ENCODE measurements around the gene CLCA2. TPM values are rescaled to one million over a fixed set of nuclear protein-coding genes. Genes with fewer than 3 reads are reported as not detected.

CLCA2 gene
- total RNA-seq, 4 donors from 2014 or later = 1.2 to 5.0 TPM; not detected in 2

DNA sequence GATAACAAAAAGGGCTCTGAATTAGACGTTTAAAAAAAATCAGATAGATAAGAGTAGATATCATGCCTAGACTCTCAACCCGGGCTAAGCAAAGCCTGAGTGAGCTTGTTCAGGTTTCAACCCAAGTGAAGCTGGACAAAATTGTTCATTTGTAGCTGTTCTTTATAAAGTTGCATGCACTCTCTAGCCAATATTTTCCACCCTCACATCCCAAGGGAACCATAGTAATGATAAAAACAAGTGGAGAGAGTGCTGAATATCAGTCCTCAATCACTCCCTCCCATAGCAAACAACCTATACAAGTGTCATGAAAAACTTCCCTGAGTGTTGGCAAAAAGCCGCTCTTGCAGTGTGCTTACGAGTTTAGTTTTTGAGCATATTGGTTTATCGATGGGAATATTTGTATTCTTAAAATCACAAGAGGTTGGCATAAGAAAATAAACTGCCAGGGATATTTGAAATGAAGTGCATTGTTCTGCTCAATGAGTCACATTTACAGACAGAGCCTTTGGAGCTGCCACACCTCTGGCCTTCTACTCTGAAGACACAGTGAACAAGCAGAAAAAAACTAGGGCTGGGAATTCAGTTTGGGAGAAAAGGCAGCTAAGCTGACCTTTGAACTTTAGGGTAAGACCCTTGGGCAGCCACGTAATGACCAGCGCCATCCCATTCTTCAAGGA is 2.2 kb upstream of the CLCA2 start:
- TF ChIP-seq POLR2A (IDR thresholded peaks at IDR 0.05) = no peak
- TF ChIP-seq, protein P1, sequence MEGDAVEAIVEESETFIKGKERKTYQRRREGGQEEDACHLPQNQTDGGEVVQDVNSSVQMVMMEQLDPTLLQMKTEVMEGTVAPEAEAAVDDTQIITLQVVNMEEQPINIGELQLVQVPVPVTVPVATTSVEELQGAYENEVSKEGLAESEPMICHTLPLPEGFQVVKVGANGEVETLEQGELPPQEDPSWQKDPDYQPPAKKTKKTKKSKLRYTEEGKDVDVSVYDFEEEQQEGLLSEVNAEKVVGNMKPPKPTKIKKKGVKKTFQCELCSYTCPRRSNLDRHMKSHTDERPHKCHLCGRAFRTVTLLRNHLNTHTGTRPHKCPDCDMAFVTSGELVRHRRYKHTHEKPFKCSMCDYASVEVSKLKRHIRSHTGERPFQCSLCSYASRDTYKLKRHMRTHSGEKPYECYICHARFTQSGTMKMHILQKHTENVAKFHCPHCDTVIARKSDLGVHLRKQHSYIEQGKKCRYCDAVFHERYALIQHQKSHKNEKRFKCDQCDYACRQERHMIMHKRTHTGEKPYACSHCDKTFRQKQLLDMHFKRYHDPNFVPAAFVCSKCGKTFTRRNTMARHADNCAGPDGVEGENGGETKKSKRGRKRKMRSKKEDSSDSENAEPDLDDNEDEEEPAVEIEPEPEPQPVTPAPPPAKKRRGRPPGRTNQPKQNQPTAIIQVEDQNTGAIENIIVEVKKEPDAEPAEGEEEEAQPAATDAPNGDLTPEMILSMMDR (IDR thresholded peaks at IDR 0.05) = no peak
- Histone ChIP-seq H3K36me3 (no peaks in the 10 kb centered on the region), H3K4me3 (no peak overlapping the region), H3K27ac (no peak overlapping the region), H3K27me3 (no peaks in the 10 kb centered on the region), H3K4me1 (no peaks in the 10 kb centered on the region), H3K9me3 (no peaks in the 10 kb centered on the region)
- DNase-seq = no peak

DNA sequence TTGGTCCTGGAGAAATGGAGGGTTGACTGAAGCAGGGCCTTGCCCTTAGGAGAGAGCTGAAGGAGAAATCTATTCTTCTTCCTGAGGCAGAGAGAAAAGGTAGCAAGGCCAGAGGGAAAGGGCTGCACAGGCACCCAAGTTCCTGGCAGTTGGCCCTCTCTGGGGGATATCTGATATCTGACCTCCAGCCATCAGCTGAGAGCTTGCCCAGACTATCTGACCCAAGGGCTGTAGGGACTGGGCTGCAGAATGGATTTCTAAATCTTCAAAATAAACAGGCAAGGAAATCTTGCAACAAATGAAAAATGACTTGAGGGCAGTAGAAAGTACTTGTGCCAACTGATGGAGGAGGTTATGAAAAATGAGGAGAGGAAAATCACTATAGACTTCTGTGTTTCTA is 498 bp upstream of the CLCA2 start:
- Histone ChIP-seq H3K4me1 (no peaks in the 10 kb centered on the region), H3K4me3 (no peak overlapping the region), H3K9me3 (no peaks in the 10 kb centered on the region), H3K27ac (no peak overlapping the region), H3K27me3 (no peaks in the 10 kb centered on the region), H3K36me3 (no peaks in the 10 kb centered on the region)
- TF ChIP-seq POLR2A (IDR thresholded peaks at IDR 0.05) = no peak
- TF ChIP-seq, protein P1 (IDR thresholded peaks at IDR 0.05) = no peak
- no peak for DNase-seq

DNA sequence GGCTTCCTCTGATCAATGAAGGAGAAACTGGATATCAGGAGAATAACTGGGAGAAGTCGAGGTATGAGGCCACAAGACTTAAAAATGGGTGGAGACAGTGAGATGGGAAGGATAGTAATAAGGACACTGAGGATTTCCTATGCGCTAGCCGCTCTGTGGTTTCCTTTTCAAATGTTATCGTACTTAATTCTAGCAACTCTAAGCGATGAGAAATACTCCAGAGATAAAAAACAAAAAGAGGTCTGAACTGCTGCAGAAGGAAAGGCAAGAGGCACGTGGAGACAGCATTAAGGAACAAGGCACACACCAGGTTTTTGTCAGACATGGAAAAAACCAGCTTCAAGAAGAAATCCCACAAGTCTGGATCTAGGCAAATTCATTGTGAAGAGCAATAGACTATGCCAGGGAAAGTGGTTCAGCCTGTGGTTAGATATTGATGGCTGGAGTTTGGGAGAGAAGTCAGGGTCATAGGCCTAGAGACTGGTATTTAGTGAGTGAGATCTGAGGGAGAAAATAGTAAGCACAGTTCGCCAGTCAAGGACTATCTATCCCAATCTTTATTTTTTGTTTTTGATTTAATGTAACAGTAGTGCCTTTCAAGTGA is 5.3 kb downstream of the CLCA2 start:
- Histone ChIP-seq H3K4me3 (no peak overlapping the region), H3K36me3 (no peaks in the 10 kb centered on the region), H3K9me3 (no peaks in the 10 kb centered on the region), H3K4me1 (peaks cover 0 to 7% (median 0%) of the 10 kb centered on the region in 4 donors), H3K27ac (peak overlapping the region in 2 of 4 donors; percentile 24 to 30), H3K27me3 (no peaks in the 10 kb centered on the region)
- TF ChIP-seq, protein P1 (IDR thresholded peaks at IDR 0.05) = no peak
- no peak for TF ChIP-seq POLR2A (IDR thresholded peaks at IDR 0.05)
- DNase-seq = no peak

DNA sequence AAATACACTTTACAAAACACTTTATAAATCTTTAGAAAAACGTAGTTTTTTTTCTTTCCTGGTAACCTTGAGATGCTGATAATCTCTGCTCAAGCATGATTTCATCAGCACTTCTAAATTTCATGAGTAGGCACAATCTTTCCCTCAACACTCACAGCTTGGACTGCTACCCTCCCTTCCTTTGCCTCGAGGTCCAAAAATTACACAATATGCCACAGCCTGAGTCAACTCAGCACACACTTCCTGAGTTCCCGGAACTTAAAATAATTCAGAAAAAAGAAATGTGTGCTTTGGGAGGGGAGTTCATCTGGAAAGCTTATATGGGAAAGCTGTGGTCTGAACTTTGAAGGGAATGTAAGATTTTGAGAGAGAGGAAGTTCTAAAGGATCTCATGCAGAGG is 5.9 kb downstream of the CLCA2 start:
- Histone ChIP-seq H3K4me3 (no peak overlapping the region), H3K4me1 (peaks cover 0 to 7% (median 0%) of the 10 kb centered on the region in 4 donors), H3K36me3 (no peaks in the 10 kb centered on the region), H3K27ac (peak overlapping the region in 3 of 4 donors; percentile 2 to 58 (median 30)), H3K27me3 (no peaks in the 10 kb centered on the region), H3K9me3 (no peaks in the 10 kb centered on the region)
- no peak for DNase-seq
- TF ChIP-seq, protein P1 (IDR thresholded peaks at IDR 0.05) = no peak
- TF ChIP-seq POLR2A (IDR thresholded peaks at IDR 0.05) = no peak

DNA sequence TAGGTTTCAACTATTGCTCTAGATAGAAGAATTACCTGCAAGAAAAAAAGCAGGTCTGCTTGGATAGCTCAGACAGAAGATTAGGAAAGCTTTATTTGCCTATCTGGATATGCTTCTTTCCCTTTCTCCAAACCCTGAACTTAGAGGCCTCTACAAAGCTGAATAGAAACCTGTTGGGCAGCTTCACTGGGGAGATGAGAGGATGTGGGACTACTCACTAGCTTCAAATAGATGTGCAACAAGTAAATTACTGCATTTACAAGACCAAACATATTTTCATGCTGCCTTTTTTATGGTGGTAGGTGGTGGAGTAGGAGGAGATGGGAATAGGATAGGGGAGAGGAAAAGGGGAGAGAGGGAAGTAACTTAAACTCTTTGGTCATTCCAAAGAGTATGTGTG is 6.4 kb downstream of the CLCA2 start:
- peak overlapping the region in 3 of 4 donors; percentile 2 to 58 (median 30) for H3K27ac ChIP-seq
- no peaks in the 10 kb centered on the region for H3K36me3 ChIP-seq
- H3K4me1 ChIP-seq = peaks cover 0 to 7% (median 0%) of the 10 kb centered on the region in 4 donors
- TF ChIP-seq POLR2A (IDR thresholded peaks at IDR 0.05) = no peak
- TF ChIP-seq, protein P1 (IDR thresholded peaks at IDR 0.05) = no peak
- DNase-seq = no peak
- H3K27me3 ChIP-seq = no peaks in the 10 kb centered on the region
- no peaks in the 10 kb centered on the region for H3K9me3 ChIP-seq
- no peak overlapping the region for H3K4me3 ChIP-seq

All from Peyer's patch (tissue), 4 donors.